Measurements from ENCODE around the gene LMCD1. TPM values are rescaled to one million over a fixed set of nuclear protein-coding genes. Genes with fewer than 3 reads are reported as not detected.

Gene LMCD1
- total RNA-seq, 2 experiments from 2014 or later = 0.47 TPM; not detected in 1

DNA sequence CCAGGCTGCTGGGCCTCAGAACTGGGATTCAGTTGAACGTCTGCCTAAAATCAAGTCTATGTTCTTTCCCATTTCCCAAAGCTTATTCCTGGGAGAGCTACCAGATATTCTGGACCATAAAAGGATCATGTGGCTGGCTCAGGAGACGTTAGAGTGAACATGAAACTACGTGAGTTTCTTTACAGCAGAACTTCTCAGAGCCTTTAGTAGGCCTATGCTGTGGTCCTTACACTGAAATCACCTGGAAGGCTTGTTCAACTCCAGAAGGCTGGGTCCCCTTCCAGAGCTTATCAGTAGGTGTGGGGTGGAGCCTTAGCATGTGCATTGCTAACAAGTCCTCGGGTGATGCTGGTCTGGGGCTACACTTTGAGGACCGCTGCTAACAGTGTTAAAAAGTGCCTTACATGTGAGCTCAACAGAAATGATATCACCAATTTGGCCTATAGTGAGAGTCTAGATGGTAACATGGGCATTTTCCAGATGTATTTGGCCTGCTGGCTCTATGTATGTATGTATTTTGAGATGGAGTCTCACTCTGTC lies 50.7 kb downstream of the LMCD1 start:
- Histone ChIP-seq H3K4me2 (ENCODE audit: low read length) (no peak overlapping the region), H3K4me3 (ENCODE audit: low read depth, low read length, poor library complexity, severe bottlenecking) (no peak overlapping the region), H2AFZ (ENCODE audit: low read length) (no peak overlapping the region), H3K9me2 (ENCODE audit: insufficient read depth, low read length) (no peaks in the 10 kb centered on the region), H3K4me1 (ENCODE audit: insufficient read depth, low read length, poor library complexity, severe bottlenecking) (no peaks in the 10 kb centered on the region), H3K36me3 (ENCODE audit: insufficient read depth, low read length) (no peaks in the 10 kb centered on the region), H3K27ac (ENCODE audit: low read depth, low read length, poor library complexity, severe bottlenecking) (no peak overlapping the region), H4K20me1 (ENCODE audit: insufficient read depth, low read length) (no peaks in the 10 kb centered on the region), H3K79me2 (ENCODE audit: insufficient read depth, low read depth, low read length) (no peaks in the 10 kb centered on the region), H3K9me3 (ENCODE audit: low read length) (no peaks in the 10 kb centered on the region)
- no peak for TF ChIP-seq EZH2phosphoT487 (IDR thresholded peaks at IDR 0.05; ENCODE audit: borderline replicate concordance, low read depth, low read length)
- TF ChIP-seq, protein P1, sequence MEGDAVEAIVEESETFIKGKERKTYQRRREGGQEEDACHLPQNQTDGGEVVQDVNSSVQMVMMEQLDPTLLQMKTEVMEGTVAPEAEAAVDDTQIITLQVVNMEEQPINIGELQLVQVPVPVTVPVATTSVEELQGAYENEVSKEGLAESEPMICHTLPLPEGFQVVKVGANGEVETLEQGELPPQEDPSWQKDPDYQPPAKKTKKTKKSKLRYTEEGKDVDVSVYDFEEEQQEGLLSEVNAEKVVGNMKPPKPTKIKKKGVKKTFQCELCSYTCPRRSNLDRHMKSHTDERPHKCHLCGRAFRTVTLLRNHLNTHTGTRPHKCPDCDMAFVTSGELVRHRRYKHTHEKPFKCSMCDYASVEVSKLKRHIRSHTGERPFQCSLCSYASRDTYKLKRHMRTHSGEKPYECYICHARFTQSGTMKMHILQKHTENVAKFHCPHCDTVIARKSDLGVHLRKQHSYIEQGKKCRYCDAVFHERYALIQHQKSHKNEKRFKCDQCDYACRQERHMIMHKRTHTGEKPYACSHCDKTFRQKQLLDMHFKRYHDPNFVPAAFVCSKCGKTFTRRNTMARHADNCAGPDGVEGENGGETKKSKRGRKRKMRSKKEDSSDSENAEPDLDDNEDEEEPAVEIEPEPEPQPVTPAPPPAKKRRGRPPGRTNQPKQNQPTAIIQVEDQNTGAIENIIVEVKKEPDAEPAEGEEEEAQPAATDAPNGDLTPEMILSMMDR (conservative IDR thresholded peaks at IDR 0.05; ENCODE audit: low read length) = no peak
- CTCF ChIA-PET (ENCODE audit: unreplicated experiment) = no interaction called here
- BruUV-seq (replicated peaks) = no TSS peak
- POLR2A ChIA-PET = no interaction called here
- no peak for DNase-seq (ENCODE audit: low spot score)
- intact Hi-C loops (cut with micrococcal nuclease; ENCODE audit: unreplicated experiment) = no loop called here

DNA sequence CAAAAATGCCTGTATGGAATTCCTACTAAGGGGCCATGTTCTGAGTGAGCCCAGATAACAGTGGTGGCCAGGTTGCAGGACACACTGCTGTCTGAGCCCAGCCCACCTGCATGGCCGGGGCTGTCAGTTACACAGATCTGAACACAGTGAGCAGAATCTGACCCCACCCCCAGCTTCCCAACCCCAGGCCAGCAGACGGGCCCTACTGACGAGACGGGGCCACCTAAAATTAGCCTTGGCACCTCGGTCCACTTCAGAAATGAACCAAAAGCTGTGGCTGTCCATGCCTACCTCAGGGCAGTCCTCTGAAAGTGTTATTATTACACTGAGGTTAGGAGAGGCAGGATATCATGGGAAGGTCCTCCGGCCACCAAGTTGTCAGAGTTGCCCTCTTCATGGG lies 51.8 kb downstream of the LMCD1 start:
- no peak overlapping the region for H3K4me3 ChIP-seq (ENCODE audit: low read depth, low read length, poor library complexity, severe bottlenecking)
- TF ChIP-seq, protein P1 (conservative IDR thresholded peaks at IDR 0.05; ENCODE audit: low read length) = no peak
- no peak for TF ChIP-seq EZH2phosphoT487 (IDR thresholded peaks at IDR 0.05; ENCODE audit: borderline replicate concordance, low read depth, low read length)
- no peaks in the 10 kb centered on the region for H4K20me1 ChIP-seq (ENCODE audit: insufficient read depth, low read length)
- no peaks in the 10 kb centered on the region for H3K4me1 ChIP-seq (ENCODE audit: insufficient read depth, low read length, poor library complexity, severe bottlenecking)
- H3K36me3 ChIP-seq (ENCODE audit: insufficient read depth, low read length) = no peaks in the 10 kb centered on the region
- BruUV-seq (replicated peaks) = no TSS peak
- no peak for DNase-seq (ENCODE audit: low spot score)
- no peak overlapping the region for H3K27ac ChIP-seq (ENCODE audit: low read depth, low read length, poor library complexity, severe bottlenecking)
- ChIA-PET CTCF (ENCODE audit: unreplicated experiment) (no interaction called here), POLR2A (interaction anchor here (0.7 kb wide), 1 partner anchor 1511 kb away, joined by 3 read pairs; no protein-coding TSS in a partner anchor)
- H3K4me2 ChIP-seq (ENCODE audit: low read length) = no peak overlapping the region
- H2AFZ ChIP-seq (ENCODE audit: low read length) = no peak overlapping the region
- no peaks in the 10 kb centered on the region for H3K79me2 ChIP-seq (ENCODE audit: insufficient read depth, low read depth, low read length)
- intact Hi-C loops (cut with micrococcal nuclease; ENCODE audit: unreplicated experiment) = no loop called here
- H3K9me2 ChIP-seq (ENCODE audit: insufficient read depth, low read length) = no peaks in the 10 kb centered on the region
- H3K9me3 ChIP-seq (ENCODE audit: low read length) = no peaks in the 10 kb centered on the region

DNA sequence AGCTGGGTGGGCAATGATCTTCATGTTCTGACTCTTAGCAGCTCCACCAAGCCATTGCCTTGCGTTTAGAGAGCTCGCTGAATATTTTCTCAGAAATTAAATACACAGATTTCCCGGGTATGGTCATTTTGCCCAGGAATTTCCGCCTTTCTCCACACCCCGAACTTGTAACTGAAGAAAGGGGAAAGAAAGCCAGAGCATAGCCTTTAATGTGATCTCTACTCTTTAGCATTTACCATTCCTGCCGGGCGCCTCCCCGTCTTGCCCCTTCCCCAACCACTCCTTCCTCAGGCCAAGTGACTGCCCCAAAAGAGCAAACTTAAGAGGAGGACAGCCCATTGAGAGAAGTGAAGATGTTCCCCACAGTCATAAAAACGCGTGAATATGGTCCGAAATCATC lies 53.1 kb downstream of the LMCD1 start:
- Histone ChIP-seq H3K9me3 (ENCODE audit: low read length) (no peaks in the 10 kb centered on the region), H3K4me3 (ENCODE audit: low read depth, low read length, poor library complexity, severe bottlenecking) (no peak overlapping the region), H3K4me2 (ENCODE audit: low read length) (no peak overlapping the region), H2AFZ (ENCODE audit: low read length) (no peak overlapping the region), H3K79me2 (ENCODE audit: insufficient read depth, low read depth, low read length) (no peaks in the 10 kb centered on the region), H3K9me2 (ENCODE audit: insufficient read depth, low read length) (no peaks in the 10 kb centered on the region), H3K27ac (ENCODE audit: low read depth, low read length, poor library complexity, severe bottlenecking) (no peak overlapping the region), H3K36me3 (ENCODE audit: insufficient read depth, low read length) (no peaks in the 10 kb centered on the region), H4K20me1 (ENCODE audit: insufficient read depth, low read length) (no peaks in the 10 kb centered on the region), H3K4me1 (ENCODE audit: insufficient read depth, low read length, poor library complexity, severe bottlenecking) (no peaks in the 10 kb centered on the region)
- no peak for DNase-seq (ENCODE audit: low spot score)
- BruUV-seq (replicated peaks) = no TSS peak
- CTCF ChIA-PET (ENCODE audit: unreplicated experiment) = no interaction called here
- POLR2A ChIA-PET = no interaction called here
- no peak for TF ChIP-seq EZH2phosphoT487 (IDR thresholded peaks at IDR 0.05; ENCODE audit: borderline replicate concordance, low read depth, low read length)
- TF ChIP-seq, protein P1 (conservative IDR thresholded peaks at IDR 0.05; ENCODE audit: low read length) = no peak
- intact Hi-C loops (cut with micrococcal nuclease; ENCODE audit: unreplicated experiment) = no loop called here
